ENCODE measurements around the gene CTIF. TPM values are rescaled to one million over a fixed set of nuclear protein-coding genes. Genes with fewer than 3 reads are reported as not detected.

Gene CTIF
- total RNA-seq, 4 donors from 2014 or later: 72.2 to 137 (median 86.5) TPM

DNA sequence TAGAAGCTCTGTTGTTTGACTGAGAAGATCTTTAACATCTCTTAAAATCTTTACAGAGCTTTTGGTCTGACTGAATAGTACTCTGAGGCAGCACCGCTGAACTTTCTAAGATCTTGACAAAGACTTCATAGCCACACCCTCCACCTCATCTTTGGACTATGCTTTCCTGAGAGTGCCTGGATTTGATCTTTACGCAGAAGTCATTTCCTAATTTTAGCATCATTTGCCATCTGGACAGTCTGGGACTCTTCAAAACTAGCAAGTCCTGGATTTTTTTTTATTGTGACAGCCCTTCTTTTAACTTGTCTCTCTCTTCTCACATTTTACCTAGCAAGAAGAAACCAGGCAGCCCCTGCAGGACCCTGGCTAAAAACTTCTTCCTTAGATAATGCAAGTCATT is 188.8 kb downstream of the CTIF start:
- Histone ChIP-seq H3K27ac (no peak overlapping the region), H3K4me3 (no peak overlapping the region), H3K9me3 (peaks cover 0 to 7% (median 0%) of the 10 kb centered on the region in 4 donors), H3K27me3 (no peaks in the 10 kb centered on the region), H3K36me3 (peaks cover 0 to 6% (median 0%) of the 10 kb centered on the region in 3 donors), H3K4me1 (peaks cover 0 to under 1% (median 0%) of the 10 kb centered on the region in 4 donors)
- DNase-seq (ENCODE audit: low spot score in 2 of 2): no peak
- TF ChIP-seq, protein P1, sequence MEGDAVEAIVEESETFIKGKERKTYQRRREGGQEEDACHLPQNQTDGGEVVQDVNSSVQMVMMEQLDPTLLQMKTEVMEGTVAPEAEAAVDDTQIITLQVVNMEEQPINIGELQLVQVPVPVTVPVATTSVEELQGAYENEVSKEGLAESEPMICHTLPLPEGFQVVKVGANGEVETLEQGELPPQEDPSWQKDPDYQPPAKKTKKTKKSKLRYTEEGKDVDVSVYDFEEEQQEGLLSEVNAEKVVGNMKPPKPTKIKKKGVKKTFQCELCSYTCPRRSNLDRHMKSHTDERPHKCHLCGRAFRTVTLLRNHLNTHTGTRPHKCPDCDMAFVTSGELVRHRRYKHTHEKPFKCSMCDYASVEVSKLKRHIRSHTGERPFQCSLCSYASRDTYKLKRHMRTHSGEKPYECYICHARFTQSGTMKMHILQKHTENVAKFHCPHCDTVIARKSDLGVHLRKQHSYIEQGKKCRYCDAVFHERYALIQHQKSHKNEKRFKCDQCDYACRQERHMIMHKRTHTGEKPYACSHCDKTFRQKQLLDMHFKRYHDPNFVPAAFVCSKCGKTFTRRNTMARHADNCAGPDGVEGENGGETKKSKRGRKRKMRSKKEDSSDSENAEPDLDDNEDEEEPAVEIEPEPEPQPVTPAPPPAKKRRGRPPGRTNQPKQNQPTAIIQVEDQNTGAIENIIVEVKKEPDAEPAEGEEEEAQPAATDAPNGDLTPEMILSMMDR (IDR thresholded peaks at IDR 0.05): no peak
- TF ChIP-seq POLR2A (IDR thresholded peaks at IDR 0.05): no peak
- WGBS, 2 donors: 67 to 79% methylated on average over 2 of the region's 2 CpGs

DNA sequence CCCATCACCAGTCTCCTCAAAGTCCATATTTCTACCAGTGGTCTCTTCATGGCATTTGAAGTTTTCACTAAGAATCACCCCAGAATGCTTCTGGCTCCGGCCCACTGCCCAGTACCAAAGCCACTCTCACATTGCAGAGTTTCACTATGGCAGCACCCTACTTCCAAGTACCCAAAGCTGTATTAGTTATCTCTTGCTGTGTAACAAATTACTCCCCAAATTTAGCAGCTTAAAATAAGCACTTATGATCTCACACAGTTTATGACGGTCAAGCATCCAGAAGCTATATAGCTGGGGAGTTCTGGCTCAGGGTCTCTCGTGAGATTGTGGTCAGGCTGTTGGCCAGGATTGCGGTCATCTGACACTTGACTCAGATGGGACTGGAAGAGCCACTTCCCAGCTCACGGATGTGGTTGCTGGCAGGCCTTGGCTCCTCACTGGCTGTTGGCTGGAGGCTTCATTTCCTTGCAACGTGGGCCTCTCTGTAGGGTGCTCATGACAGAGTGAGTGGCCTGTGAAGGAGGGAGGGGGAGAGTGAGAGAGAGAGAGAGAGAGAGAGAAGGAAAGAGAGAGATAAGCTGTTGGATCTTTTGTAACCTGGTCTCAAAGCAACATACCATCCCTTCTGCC is 189.5 kb downstream of the CTIF start:
- Histone ChIP-seq H3K9me3 (peaks cover 0 to 7% (median 0%) of the 10 kb centered on the region in 4 donors), H3K4me1 (peaks cover 0 to 7% (median 4%) of the 10 kb centered on the region in 4 donors), H3K36me3 (peaks cover 0 to 6% (median 0%) of the 10 kb centered on the region in 3 donors), H3K27ac (no peak overlapping the region), H3K27me3 (no peaks in the 10 kb centered on the region), H3K4me3 (no peak overlapping the region)
- TF ChIP-seq, protein P1 (IDR thresholded peaks at IDR 0.05): no peak
- TF ChIP-seq POLR2A (IDR thresholded peaks at IDR 0.05): no peak
- no peak for TF ChIP-seq EP300 (IDR thresholded peaks at IDR 0.05)
- no peak for DNase-seq (ENCODE audit: low spot score in 2 of 2)
- 65 to 66% methylated on average over 6 of the region's 6 CpGs for WGBS, 2 donors

DNA sequence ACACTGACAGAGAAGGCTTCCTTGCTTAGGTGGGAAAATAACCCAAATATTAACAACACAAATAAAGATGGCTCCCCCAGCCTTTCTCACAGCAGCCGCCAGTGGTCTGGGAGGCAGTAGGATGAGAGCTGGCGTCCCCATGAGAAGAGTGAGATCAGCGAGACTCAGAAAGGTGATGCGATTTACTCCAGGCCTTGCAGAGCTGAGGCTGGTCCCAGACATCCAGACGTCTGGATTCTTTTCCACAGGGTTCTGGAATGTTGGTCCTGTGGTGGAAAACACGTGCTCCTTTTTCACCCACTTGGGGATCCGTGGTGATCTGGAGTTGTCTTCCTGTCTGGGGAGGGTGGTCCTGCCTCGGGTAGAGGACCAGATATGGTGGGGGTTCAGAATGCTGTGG is 190.6 kb downstream of the CTIF start:
- H3K27me3 ChIP-seq: no peaks in the 10 kb centered on the region
- no peak overlapping the region for H3K4me3 ChIP-seq
- H3K36me3 ChIP-seq: peaks cover 0 to 6% (median 0%) of the 10 kb centered on the region in 3 donors
- H3K9me3 ChIP-seq: peaks cover 0 to 7% (median 0%) of the 10 kb centered on the region in 4 donors
- DNase-seq (ENCODE audit: low spot score in 2 of 2): no peak
- TF ChIP-seq POLR2A (IDR thresholded peaks at IDR 0.05) (no peak), EP300 (IDR thresholded peaks at IDR 0.05) (no peak)
- TF ChIP-seq, protein P1 (IDR thresholded peaks at IDR 0.05): no peak
- H3K4me1 ChIP-seq: peaks cover 0 to 17% (median 13%) of the 10 kb centered on the region in 4 donors
- 71 to 76% methylated on average over 8 of the region's 8 CpGs for WGBS, 2 donors
- no peak overlapping the region for H3K27ac ChIP-seq

DNA sequence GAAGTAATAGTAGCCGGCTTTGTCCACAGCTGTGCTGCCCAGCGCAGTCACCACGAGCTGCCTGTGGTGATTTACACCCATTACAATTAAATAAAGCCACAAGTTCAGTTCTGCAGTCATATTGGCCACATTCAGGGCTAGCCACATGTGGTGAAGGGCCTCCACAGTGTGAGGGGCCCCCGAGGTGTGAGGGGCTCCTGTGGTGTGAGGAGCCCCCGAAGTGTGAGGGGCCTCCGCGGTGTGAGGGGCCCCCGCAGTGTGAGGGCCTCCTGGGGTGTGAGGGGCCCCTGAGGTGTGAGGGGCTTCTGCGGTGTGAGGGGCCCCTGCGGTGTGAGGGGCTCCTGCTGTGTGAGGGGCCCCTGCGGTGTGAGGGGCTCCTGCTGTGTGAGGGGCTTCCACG is 191.2 kb downstream of the CTIF start:
- WGBS, 2 donors: 70 to 81% methylated on average over 4 to 9 of the region's 12 CpGs
- Histone ChIP-seq H3K4me1 (peaks cover 0 to 23% (median 13%) of the 10 kb centered on the region in 4 donors), H3K9me3 (peaks cover 0 to 7% (median 0%) of the 10 kb centered on the region in 4 donors), H3K4me3 (no peak overlapping the region), H3K27me3 (no peaks in the 10 kb centered on the region), H3K36me3 (peaks cover 0 to 6% (median 0%) of the 10 kb centered on the region in 3 donors), H3K27ac (no peak overlapping the region)
- DNase-seq (ENCODE audit: low spot score in 2 of 2): no peak
- no peak for TF ChIP-seq EP300 (IDR thresholded peaks at IDR 0.05)
- TF ChIP-seq, protein P1 (IDR thresholded peaks at IDR 0.05): no peak
- TF ChIP-seq POLR2A (IDR thresholded peaks at IDR 0.05): no peak

DNA sequence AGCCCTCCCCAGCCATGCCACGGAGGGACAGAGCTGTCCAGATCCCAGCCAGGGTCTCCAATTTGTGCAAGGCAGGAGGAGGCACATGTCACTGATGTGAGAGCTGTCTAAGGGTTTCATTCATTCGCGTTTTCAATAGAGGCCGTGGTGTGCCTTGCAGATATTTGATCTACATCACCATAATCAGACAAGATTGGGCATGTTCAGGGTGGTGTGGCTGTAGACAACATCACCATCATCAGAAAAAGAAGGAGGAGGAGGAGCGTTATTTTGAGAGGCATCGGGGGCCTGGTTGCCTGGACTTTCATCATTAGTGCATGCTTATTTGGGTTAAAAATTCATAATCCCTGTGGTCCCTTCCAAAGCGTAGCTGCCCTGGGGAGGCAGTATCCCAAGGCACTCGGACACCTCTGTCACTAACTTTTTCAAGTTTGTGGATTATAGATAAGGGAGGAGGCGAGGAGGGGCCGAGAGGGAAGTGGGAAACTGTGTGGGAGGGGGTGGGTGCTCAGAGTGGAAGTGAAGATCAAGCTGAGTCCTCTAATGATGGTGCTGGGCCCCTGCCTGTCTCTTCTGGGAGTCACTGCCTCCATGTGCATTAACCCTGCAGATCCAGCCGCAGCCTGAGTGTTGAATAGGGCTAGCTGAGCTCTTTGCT is 194.1 kb downstream of the CTIF start:
- H3K4me3 ChIP-seq: no peak overlapping the region
- no peaks in the 10 kb centered on the region for H3K27me3 ChIP-seq
- no peaks in the 10 kb centered on the region for H3K9me3 ChIP-seq
- TF ChIP-seq, protein P1 (IDR thresholded peaks at IDR 0.05): no peak
- TF ChIP-seq EP300 (IDR thresholded peaks at IDR 0.05) (no peak), POLR2A (IDR thresholded peaks at IDR 0.05) (no peak)
- peak overlapping the region in 2 of 4 donors; percentile 15 to 64 for H3K27ac ChIP-seq
- H3K36me3 ChIP-seq: no peaks in the 10 kb centered on the region
- DNase-seq (ENCODE audit: low spot score in 2 of 2): no peak
- 76 to 80% methylated on average over 11 of the region's 11 CpGs for WGBS, 2 donors
- H3K4me1 ChIP-seq: peaks cover 0 to 41% (median 13%) of the 10 kb centered on the region in 4 donors
